ENCODE data around the gene MDK. TPM values are rescaled to one million over a fixed set of nuclear protein-coding genes. Genes with fewer than 3 reads are reported as not detected.

The MDK gene
- total and polyA plus RNA-seq, 2 of the 13 experiments (the other 11 are each of a cell fraction or from before 2014, with no cell fraction given), result 312 to 407 TPM

DNA sequence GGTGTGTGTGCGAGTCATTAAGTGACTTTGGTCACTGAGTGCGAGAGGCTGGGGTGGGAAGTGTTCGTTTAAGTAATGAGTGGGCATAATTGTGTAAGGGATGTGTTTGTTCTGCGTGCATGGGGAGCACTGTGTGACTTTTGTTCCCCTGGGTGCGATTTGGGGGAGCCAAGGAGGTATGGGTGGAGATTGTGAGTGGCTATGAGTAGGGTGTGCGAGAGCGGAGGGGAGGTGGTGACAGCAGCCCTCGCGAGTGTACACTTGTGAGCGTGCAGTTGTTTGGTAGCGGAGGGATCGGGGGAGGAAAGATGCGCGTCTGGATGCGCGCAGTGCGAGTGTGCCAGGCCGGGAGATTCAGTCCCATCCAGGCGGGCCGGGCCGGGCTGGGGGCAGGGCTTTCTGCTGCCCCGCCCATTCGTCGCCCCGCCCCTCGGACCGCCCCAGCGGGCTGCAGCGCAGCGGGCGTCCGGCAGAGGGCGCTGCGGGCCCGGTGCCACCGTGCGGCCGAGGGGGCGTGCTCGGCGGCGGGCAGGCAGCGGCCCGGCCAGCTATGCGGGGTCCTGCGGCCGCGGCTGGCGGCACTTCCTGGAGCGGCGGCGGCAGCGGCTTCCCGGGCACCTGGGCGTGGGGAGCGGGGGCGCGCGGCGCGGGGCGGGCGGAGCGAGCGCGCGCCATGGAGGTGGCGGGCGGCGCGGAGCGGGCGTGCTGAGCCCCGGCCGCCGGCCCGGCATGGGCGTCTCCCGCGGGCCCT lies 34.4 kb upstream of the MDK start, which contains the start of gene DGKZ (continued):
- TF ChIP-seq, protein P1, sequence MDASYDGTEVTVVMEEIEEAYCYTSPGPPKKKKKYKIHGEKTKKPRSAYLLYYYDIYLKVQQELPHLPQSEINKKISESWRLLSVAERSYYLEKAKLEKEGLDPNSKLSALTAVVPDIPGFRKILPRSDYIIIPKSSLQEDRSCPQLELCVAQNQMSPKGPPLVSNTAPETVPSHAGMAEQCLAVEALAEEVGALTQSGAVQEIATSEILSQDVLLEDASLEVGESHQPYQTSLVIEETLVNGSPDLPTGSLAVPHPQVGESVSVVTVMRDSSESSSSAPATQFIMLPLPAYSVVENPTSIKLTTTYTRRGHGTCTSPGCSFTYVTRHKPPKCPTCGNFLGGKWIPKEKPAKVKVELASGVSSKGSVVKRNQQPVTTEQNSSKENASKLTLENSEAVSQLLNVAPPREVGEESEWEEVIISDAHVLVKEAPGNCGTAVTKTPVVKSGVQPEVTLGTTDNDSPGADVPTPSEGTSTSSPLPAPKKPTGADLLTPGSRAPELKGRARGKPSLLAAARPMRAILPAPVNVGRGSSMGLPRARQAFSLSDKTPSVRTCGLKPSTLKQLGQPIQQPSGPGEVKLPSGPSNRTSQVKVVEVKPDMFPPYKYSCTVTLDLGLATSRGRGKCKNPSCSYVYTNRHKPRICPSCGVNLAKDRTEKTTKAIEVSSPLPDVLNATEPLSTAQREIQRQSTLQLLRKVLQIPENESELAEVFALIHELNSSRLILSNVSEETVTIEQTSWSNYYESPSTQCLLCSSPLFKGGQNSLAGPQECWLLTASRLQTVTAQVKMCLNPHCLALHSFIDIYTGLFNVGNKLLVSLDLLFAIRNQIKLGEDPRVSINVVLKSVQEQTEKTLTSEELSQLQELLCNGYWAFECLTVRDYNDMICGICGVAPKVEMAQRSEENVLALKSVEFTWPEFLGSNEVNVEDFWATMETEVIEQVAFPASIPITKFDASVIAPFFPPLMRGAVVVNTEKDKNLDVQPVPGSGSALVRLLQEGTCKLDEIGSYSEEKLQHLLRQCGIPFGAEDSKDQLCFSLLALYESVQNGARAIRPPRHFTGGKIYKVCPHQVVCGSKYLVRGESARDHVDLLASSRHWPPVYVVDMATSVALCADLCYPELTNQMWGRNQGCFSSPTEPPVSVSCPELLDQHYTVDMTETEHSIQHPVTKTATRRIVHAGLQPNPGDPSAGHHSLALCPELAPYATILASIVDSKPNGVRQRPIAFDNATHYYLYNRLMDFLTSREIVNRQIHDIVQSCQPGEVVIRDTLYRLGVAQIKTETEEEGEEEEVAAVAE (CRISPR knock-in tag; IDR thresholded peaks at IDR 0.05; ENCODE audit: borderline replicate concordance), result no peak
- no peak for TF ChIP-seq HNRNPH1 (optimal IDR thresholded peaks at IDR 0.05; ENCODE audit: low read depth, low read length)
- TF ChIP-seq PRDM4 (CRISPR knock-in tag; IDR thresholded peaks at IDR 0.05; ENCODE audit: borderline replicate concordance), result no peak
- TF ChIP-seq, protein P2, sequence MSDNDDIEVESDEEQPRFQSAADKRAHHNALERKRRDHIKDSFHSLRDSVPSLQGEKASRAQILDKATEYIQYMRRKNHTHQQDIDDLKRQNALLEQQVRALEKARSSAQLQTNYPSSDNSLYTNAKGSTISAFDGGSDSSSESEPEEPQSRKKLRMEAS (IDR thresholded peaks at IDR 0.05), result peak; percentile 58; the same call in 1 of the 2 replicates
- TF ChIP-seq HNRNPUL1 (IDR thresholded peaks at IDR 0.05; ENCODE audit: low read depth, low read length), result no peak
- no peak for TF ChIP-seq CCAR2 (optimal IDR thresholded peaks at IDR 0.05; ENCODE audit: low read depth, low read length)
- no peak for TF ChIP-seq MZF1 (CRISPR knock-in tag; IDR thresholded peaks at IDR 0.05; ENCODE audit: borderline replicate concordance)
- no peak for TF ChIP-seq HIVEP1 (CRISPR knock-in tag; IDR thresholded peaks at IDR 0.05)
- no peak for TF ChIP-seq SMAD9 (CRISPR knock-in tag; IDR thresholded peaks at IDR 0.05)
- TF ChIP-seq, protein P3, sequence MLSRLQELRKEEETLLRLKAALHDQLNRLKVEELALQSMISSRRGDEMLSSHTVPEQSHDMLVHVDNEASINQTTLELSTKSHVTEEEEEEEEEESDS (CRISPR knock-in tag; IDR thresholded peaks at IDR 0.05; ENCODE audit: borderline replicate concordance), result no peak
- TF ChIP-seq, protein P4, sequence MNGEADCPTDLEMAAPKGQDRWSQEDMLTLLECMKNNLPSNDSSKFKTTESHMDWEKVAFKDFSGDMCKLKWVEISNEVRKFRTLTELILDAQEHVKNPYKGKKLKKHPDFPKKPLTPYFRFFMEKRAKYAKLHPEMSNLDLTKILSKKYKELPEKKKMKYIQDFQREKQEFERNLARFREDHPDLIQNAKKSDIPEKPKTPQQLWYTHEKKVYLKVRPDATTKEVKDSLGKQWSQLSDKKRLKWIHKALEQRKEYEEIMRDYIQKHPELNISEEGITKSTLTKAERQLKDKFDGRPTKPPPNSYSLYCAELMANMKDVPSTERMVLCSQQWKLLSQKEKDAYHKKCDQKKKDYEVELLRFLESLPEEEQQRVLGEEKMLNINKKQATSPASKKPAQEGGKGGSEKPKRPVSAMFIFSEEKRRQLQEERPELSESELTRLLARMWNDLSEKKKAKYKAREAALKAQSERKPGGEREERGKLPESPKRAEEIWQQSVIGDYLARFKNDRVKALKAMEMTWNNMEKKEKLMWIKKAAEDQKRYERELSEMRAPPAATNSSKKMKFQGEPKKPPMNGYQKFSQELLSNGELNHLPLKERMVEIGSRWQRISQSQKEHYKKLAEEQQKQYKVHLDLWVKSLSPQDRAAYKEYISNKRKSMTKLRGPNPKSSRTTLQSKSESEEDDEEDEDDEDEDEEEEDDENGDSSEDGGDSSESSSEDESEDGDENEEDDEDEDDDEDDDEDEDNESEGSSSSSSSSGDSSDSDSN (CRISPR knock-in tag; IDR thresholded peaks at IDR 0.05), result no peak
- no peak for TF ChIP-seq KLF6 (CRISPR knock-in tag; IDR thresholded peaks at IDR 0.05)
- TF ChIP-seq, protein P5, sequence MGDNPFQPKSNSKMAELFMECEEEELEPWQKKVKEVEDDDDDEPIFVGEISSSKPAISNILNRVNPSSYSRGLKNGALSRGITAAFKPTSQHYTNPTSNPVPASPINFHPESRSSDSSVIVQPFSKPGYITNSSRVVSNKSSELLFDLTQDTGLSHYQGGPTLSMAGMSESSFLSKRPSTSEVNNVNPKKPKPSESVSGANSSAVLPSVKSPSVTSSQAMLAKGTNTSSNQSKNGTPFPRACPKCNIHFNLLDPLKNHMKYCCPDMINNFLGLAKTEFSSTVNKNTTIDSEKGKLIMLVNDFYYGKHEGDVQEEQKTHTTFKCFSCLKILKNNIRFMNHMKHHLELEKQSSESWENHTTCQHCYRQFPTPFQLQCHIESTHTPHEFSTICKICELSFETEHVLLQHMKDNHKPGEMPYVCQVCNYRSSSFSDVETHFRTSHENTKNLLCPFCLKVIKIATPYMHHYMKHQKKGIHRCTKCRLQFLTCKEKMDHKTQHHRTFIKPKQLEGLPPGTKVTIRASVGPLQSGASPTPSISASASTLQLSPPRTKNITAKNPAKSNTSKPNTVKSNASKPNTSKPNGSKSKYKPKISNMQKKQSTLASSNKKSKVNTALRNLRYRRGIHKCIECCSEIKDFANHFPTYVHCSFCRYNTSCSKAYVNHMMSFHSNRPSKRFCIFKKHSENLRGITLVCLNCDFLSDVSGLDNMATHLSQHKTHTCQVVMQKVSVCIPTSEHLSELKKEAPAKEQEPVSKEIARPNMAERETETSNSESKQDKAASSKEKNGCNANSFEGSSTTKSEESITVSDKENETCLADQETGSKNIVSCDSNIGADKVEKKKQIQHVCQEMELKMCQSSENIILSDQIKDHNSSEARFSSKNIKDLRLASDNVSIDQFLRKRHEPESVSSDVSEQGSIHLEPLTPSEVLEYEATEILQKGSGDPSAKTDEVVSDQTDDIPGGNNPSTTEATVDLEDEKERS (CRISPR knock-in tag; IDR thresholded peaks at IDR 0.05), result no peak

All from HepG2 (cell line).